IPS-11a (cell line): ENCODE measurements around the gene CATSPERE.

Experiments used
- H3K4me3 ChIP-seq: one replicate; pipeline ENCODE4 v1.5.1; 2013; ENCODE audit warnings: low read depth, low read length, control low read depth

Gene CATSPERE

GRCh38 chr1:244461245-244462071 lies at the start of gene CATSPERE:
Gene CATSPERE (plus strand): TSS chr1:244461273. CDS start chr1:244461430, 157 bp downstream.
- peak within 1 kb of the TSS; percentile 56 for H3K4me3 ChIP-seq

GRCh38 chr1:244412176-244412575 lies 48.9 kb upstream of the CATSPERE start:
- no peak overlapping the region for H3K4me3 ChIP-seq

- no peak overlapping the region for H3K4me3 ChIP-seq
These were observed 47.3 kb upstream of the CATSPERE start for GRCh38 chr1:244413736-244414135.

GRCh38 chr1:244414543-244414942 lies 46.5 kb upstream of the CATSPERE start:
- no peak overlapping the region for H3K4me3 ChIP-seq

- H3K4me3 ChIP-seq: no peak overlapping the region
These were observed 42.0 kb upstream of the CATSPERE start for GRCh38 chr1:244419024-244419423.

GRCh38 chr1:244422174-244422573 lies 38.9 kb upstream of the CATSPERE start:
- H3K4me3 ChIP-seq: no peak overlapping the region

- no peak overlapping the region for H3K4me3 ChIP-seq
These were observed 36.3 kb upstream of the CATSPERE start for GRCh38 chr1:244424649-244425334.

GRCh38 chr1:244427647-244428046 lies 33.4 kb upstream of the CATSPERE start:
- no peak overlapping the region for H3K4me3 ChIP-seq

- no peak overlapping the region for H3K4me3 ChIP-seq
These were observed 31.3 kb upstream of the CATSPERE start for GRCh38 chr1:244429818-244430217.

- H3K4me3 ChIP-seq: no peak overlapping the region
These were observed 29.9 kb upstream of the CATSPERE start for GRCh38 chr1:244431166-244431565.

- H3K4me3 ChIP-seq: no peak overlapping the region
These were observed 25.4 kb upstream of the CATSPERE start for GRCh38 chr1:244435562-244436205.

- H3K4me3 ChIP-seq: no peak overlapping the region
These were observed 24.6 kb upstream of the CATSPERE start for GRCh38 chr1:244436336-244437085.

- no peak overlapping the region for H3K4me3 ChIP-seq
These were observed 24.0 kb upstream of the CATSPERE start for GRCh38 chr1:244437086-244437468.

- H3K4me3 ChIP-seq: no peak overlapping the region
These were observed 21.6 kb upstream of the CATSPERE start for GRCh38 chr1:244439391-244440032.

GRCh38 chr1:244442850-244443249 lies 18.2 kb upstream of the CATSPERE start:
- H3K4me3 ChIP-seq: no peak overlapping the region

GRCh38 chr1:244444854-244445253 lies 16.2 kb upstream of the CATSPERE start:
- no peak overlapping the region for H3K4me3 ChIP-seq

- no peak overlapping the region for H3K4me3 ChIP-seq
These were observed 15.5 kb upstream of the CATSPERE start for GRCh38 chr1:244445320-244446181.

- no peak overlapping the region for H3K4me3 ChIP-seq
These were observed 14.0 kb upstream of the CATSPERE start for GRCh38 chr1:244447024-244447423.

GRCh38 chr1:244447552-244447951 lies 13.5 kb upstream of the CATSPERE start:
- H3K4me3 ChIP-seq: no peak overlapping the region
